GM21786 (cell line): ENCODE measurements around the gene DERL2.

Experiments used
- ATAC-seq: cut with Tn5 transposase; IDR thresholded peaks from one replicate; pipeline ENCODE4 v1.9.1; 2021; ENCODE audit not compliant: unreplicated experiment

DERL2 gene

GRCh38 chr17:5485270-5486205 lies at the start of gene DERL2:
Gene DERL2, minus strand, starts transcription at chr17:5486178. Its CDS starts 17 bp downstream, at chr17:5486161.
- ATAC-seq = peak; percentile 17

- ATAC-seq = no peak
Measured at GRCh38 chr17:5535436-5535835, 49.5 kb upstream of the DERL2 start.

GRCh38 chr17:5533486-5534315 lies 47.7 kb upstream of the DERL2 start:
- ATAC-seq = no peak

- no peak for ATAC-seq
Measured at GRCh38 chr17:5532581-5532980, 46.6 kb upstream of the DERL2 start.

- ATAC-seq = no peak
Measured at GRCh38 chr17:5531085-5531418, 45.1 kb upstream of the DERL2 start.

GRCh38 chr17:5530265-5531084 lies 44.5 kb upstream of the DERL2 start:
- no peak for ATAC-seq

GRCh38 chr17:5527601-5528250 lies 41.7 kb upstream of the DERL2 start:
- no peak for ATAC-seq

- ATAC-seq = no peak
Measured at GRCh38 chr17:5526821-5527598, 41.0 kb upstream of the DERL2 start.

- no peak for ATAC-seq
Measured at GRCh38 chr17:5523249-5523648, 37.3 kb upstream of the DERL2 start.

GRCh38 chr17:5522476-5522875 lies 36.5 kb upstream of the DERL2 start:
- ATAC-seq = no peak

GRCh38 chr17:5516060-5516792 lies 30.2 kb upstream of the DERL2 start:
- no peak for ATAC-seq

GRCh38 chr17:5514976-5515375 lies 29.0 kb upstream of the DERL2 start:
- ATAC-seq = no peak

GRCh38 chr17:5513628-5514027 lies 27.6 kb upstream of the DERL2 start:
- ATAC-seq = no peak

- no peak for ATAC-seq
Measured at GRCh38 chr17:5511401-5512225, 25.6 kb upstream of the DERL2 start.

- ATAC-seq = no peak
Measured at GRCh38 chr17:5510771-5511170, 24.8 kb upstream of the DERL2 start.

GRCh38 chr17:5509482-5509881 lies 23.5 kb upstream of the DERL2 start:
- ATAC-seq = no peak

GRCh38 chr17:5508810-5509209 lies 22.8 kb upstream of the DERL2 start:
- ATAC-seq = no peak

GRCh38 chr17:5506307-5506706 lies 20.3 kb upstream of the DERL2 start:
- ATAC-seq = no peak
